IgD-negative memory B cell (primary cell): ENCODE measurements around the gene OR2T3. TPM values are rescaled to one million over a fixed set of nuclear protein-coding genes. Genes with fewer than 3 reads are reported as not detected.
A peak's percentile ranks its signal among the peaks of the same experiment; 100 is the strongest.

Experiments used
- H3K27ac Mint-ChIP-seq, 3 donors: one replicate each; pipeline ENCODE4 v1.8.0; 2020 to 2022; ENCODE audit warnings: mild to moderate bottlenecking in 3 of 3, mixed read lengths in 3 of 3, moderate library complexity in 1 of 3
- H3K27me3 Mint-ChIP-seq: one replicate; pipeline ENCODE4 v1.8.0; 2021; ENCODE audit warnings: mixed read lengths
- H3K36me3 Mint-ChIP-seq: one replicate; pipeline ENCODE4 v1.8.0; 2020; ENCODE audit warnings: mild to moderate bottlenecking, mixed read lengths
- H3K4me1 Mint-ChIP-seq, 3 donors: one replicate each; pipeline ENCODE4 v1.8.0; 2020 to 2022; ENCODE audit warnings: mixed read lengths in 3 of 3, mild to moderate bottlenecking in 1 of 3
- H3K4me3 Mint-ChIP-seq, 4 donors: one replicate each; pipeline ENCODE4 v1.8.0; 2020 to 2022; ENCODE audit warnings: mild to moderate bottlenecking in 4 of 4, mixed read lengths in 4 of 4, moderate library complexity in 3 of 4
- H3K9me3 Mint-ChIP-seq, 3 donors: one replicate each; pipeline ENCODE4 v1.8.0; 2020 to 2021; ENCODE audit warnings: mixed read lengths in 3 of 3, mild to moderate bottlenecking in 1 of 3
- polyA plus RNA-seq: library from polyadenylated mRNA; unstranded; fragments of 300-500 nt; fragmentation: Illumina TruSeq; gene quantifications from one replicate; pipeline ENCODE4 v1.2.3, GENCODE V29; 2021

The OR2T3 gene
- polyA plus RNA-seq, 1 donor from 2014 or later: not detected

DNA sequence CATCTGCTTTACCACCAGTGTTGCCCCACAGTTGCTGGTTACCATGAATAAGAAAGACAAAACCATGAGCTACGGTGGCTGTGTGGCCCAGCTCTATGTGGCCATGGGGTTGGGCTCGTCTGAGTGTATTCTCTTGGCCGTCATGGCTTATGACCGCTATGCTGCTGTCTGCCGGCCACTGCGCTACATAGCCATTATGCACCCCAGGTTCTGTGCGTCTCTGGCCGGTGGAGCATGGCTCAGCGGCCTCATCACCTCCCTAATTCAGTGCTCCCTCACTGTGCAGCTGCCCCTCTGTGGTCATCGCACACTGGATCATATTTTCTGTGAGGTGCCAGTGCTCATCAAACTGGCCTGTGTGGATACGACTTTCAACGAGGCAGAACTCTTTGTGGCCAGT is 48.7 kb downstream of the OR2T3 start:
- no peak overlapping the region for H3K27ac Mint-ChIP-seq
- peaks cover 3% of the 10 kb centered on the region for H3K36me3 Mint-ChIP-seq
- no peaks in the 10 kb centered on the region for H3K4me1 Mint-ChIP-seq
- peaks cover 0 to 8% (median 0%) of the 10 kb centered on the region in 3 donors for H3K9me3 Mint-ChIP-seq
- H3K27me3 Mint-ChIP-seq: peaks cover 1% of the 10 kb centered on the region
- H3K4me3 Mint-ChIP-seq: peak overlapping the region in 1 of 4 donors; percentile 37

Other genes with a start within 250 kb of the OR2T3 start
- not detected for gene OR2M4, start 241.9 kb upstream of the OR2T3 start, polyA plus RNA-seq
- gene OR2T33, start 195.4 kb upstream of the OR2T3 start, polyA plus RNA-seq: not detected
- not detected for gene OR2T12, start 169.9 kb upstream of the OR2T3 start, polyA plus RNA-seq
- not detected for gene OR2M7, start 148.8 kb upstream of the OR2T3 start, polyA plus RNA-seq
- not detected for gene OR14C36, start 124.6 kb upstream of the OR2T3 start, polyA plus RNA-seq
- gene OR2T4, start 111.7 kb upstream of the OR2T3 start, polyA plus RNA-seq: not detected
- not detected for gene OR2T6, start 97.6 kb upstream of the OR2T3 start, polyA plus RNA-seq
- not detected for gene OR2T1, start 70.3 kb upstream of the OR2T3 start, polyA plus RNA-seq
- not detected for gene OR2T2, start 27.7 kb upstream of the OR2T3 start, polyA plus RNA-seq
- gene OR2T5, start 15.2 kb downstream of the OR2T3 start, polyA plus RNA-seq: 0.16 TPM
- not detected for gene OR2G6, start 34.7 kb downstream of the OR2T3 start, polyA plus RNA-seq
- not detected for gene OR2T29, start 89.4 kb downstream of the OR2T3 start, polyA plus RNA-seq
- not detected for gene OR2T34, start 101.4 kb downstream of the OR2T3 start, polyA plus RNA-seq
- 0.39 TPM for gene OR2T10, start 124.3 kb downstream of the OR2T3 start, polyA plus RNA-seq
- gene OR2T11, start 161.7 kb downstream of the OR2T3 start, polyA plus RNA-seq: not detected
- gene OR2T35, start 171.9 kb downstream of the OR2T3 start, polyA plus RNA-seq: not detected
- not detected for gene OR2T27, start 182.2 kb downstream of the OR2T3 start, polyA plus RNA-seq
- not detected for gene OR14I1, start 229.4 kb downstream of the OR2T3 start, polyA plus RNA-seq